Duodenal mucosa (tissue), 2 donors: ENCODE results near the gene KPTN.
A peak's percentile ranks its signal among the peaks of the same experiment; 100 is the strongest.

Experiments
- H3K27ac ChIP-seq: one replicate; pipeline ENCODE4 v1.7.0; 2013; ENCODE audit warnings: low read depth, low read length
- H3K27me3 ChIP-seq, 2 donors: one replicate each; pipeline ENCODE4 v1.7.0; 2013; ENCODE audit warnings: low read length in 2 of 2, control low read depth in 1 of 2; ENCODE audit not compliant: insufficient read depth in 2 of 2, control insufficient read depth in 1 of 2
- H3K36me3 ChIP-seq, 2 donors: one replicate each; pipeline ENCODE4 v1.7.0; 2013; ENCODE audit warnings: low read length in 2 of 2, control low read depth in 1 of 2; ENCODE audit not compliant: insufficient read depth in 2 of 2, control insufficient read depth in 1 of 2
- H3K4me1 ChIP-seq, 2 donors: one replicate each; pipeline ENCODE4 v1.7.0; 2013; ENCODE audit warnings: low read length in 2 of 2, control low read depth in 1 of 2; ENCODE audit not compliant: insufficient read depth in 2 of 2, control insufficient read depth in 1 of 2
- H3K4me3 ChIP-seq, 2 donors: one replicate each; pipeline ENCODE4 v1.7.0; 2013; ENCODE audit warnings: low read length in 2 of 2, low read depth in 1 of 2
- H3K9ac ChIP-seq, 2 donors: one replicate each; pipeline ENCODE4 v1.7.0; 2013; ENCODE audit warnings: low read length in 2 of 2, low read depth in 1 of 2
- H3K9me3 ChIP-seq, 2 donors: one replicate each; pipeline ENCODE4 v1.7.0; 2013; ENCODE audit warnings: low read length in 2 of 2, control low read depth in 1 of 2; ENCODE audit not compliant: control insufficient read depth in 1 of 2

The KPTN gene

DNA sequence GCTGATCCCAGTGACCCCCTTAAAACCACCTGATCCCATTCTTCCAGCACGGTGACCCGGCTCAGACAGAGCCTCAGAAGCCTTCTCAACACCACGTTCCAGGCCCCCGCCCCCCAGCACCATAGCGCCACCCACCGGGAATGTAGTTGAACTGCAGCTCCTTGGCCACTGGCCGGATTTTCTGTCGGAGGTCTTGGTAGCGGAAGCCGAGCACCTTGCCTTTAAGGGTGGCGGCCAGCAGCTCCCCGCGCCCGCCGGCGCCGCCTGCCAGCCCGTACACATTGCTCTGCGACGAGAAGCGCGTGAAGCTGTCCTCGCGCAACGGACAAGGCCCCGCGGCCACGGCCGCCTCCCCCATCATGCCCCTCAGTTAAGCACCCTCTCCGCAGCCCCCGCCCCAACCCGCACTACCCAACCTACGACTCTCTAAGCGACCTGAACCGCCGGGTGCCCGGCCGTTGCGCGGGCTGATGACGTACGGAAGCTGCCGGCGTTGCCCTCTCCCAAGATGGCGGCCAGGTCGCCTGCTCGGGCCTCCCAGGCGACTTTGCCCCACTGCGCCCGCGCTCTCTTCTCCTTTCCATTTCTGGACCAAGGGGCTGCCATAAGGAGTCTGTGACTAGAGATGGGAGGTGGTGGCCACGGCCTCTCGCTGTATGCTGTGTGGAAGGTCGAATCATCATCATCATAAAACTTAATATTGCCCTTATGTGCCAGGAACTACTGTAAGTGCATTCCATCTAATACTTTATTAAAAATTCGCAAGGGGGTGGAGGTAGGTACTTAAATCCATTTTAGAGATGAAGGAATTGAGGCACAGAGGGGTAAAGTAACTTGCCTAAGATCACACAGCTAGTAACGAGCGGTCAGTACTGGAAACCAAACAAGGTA is at the start of gene KPTN:
KPTN (minus strand) TSS at position 420 of the 891 bp plus-strand sequence; CDS start at position 361, 59 bp downstream.
- Histone ChIP-seq H3K27me3 (no peaks in the 10 kb centered on the region), H3K27ac (peak within 1 kb of the TSS; percentile 82), H3K9ac (peak within 1 kb of the TSS; percentile 76 to 80), H3K36me3 (peaks cover 2 to 7% of the 10 kb centered on the region in 2 donors), H3K4me3 (peak within 1 kb of the TSS; percentile 77 to 87), H3K9me3 (no peaks in the 10 kb centered on the region), H3K4me1 (peaks cover 6 to 21% of the 10 kb centered on the region in 2 donors)

- no peaks in the 10 kb centered on the region for H3K36me3 ChIP-seq
- no peak overlapping the region for H3K27ac ChIP-seq
- H3K27me3 ChIP-seq: no peaks in the 10 kb centered on the region
- no peak overlapping the region for H3K9ac ChIP-seq
- H3K4me1 ChIP-seq: no peaks in the 10 kb centered on the region
- no peak overlapping the region for H3K4me3 ChIP-seq
- H3K9me3 ChIP-seq: no peaks in the 10 kb centered on the region
These were observed 47.8 kb upstream of the KPTN start for GRCh38 chr19:47531640-47532387.

DNA sequence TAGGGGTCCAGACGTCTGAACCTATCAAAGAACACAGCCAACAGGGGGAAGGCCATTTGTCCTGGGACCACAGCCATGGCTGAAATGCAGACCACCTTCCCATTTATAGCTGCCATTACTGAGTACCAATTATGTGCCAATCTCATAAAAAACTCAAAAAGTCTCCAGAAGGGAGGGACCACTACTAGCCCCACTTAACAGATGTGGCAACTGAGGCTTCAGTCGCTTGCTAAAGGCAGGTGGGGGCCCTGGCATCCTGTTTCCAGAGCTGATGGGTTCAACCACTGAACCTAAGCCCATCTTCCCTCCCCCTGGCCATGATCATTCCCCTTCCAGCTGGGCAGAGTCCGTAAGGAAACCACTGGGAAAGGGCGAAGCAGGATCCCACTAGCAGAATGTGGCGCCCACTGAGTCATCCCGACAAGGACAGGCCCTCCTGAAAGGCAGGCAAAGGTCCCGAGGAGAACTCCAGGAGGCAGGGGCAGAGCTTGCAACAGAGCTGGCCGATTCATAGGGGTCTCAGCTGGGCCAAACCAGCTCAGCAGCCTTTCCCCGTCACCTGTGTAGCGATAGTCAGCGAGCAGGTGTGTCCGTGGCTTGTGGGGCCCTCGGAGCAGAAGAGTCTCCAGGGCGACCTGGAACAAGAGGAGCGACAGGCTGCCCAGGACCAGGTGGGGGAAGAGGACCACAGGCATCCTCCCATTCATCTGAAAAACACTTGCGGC is 45.2 kb upstream of the KPTN start:
- H3K36me3 ChIP-seq: no peaks in the 10 kb centered on the region
- H3K27ac ChIP-seq: no peak overlapping the region
- H3K4me1 ChIP-seq: no peaks in the 10 kb centered on the region
- no peak overlapping the region for H3K4me3 ChIP-seq
- no peaks in the 10 kb centered on the region for H3K27me3 ChIP-seq
- H3K9me3 ChIP-seq: no peaks in the 10 kb centered on the region
- no peak overlapping the region for H3K9ac ChIP-seq

DNA sequence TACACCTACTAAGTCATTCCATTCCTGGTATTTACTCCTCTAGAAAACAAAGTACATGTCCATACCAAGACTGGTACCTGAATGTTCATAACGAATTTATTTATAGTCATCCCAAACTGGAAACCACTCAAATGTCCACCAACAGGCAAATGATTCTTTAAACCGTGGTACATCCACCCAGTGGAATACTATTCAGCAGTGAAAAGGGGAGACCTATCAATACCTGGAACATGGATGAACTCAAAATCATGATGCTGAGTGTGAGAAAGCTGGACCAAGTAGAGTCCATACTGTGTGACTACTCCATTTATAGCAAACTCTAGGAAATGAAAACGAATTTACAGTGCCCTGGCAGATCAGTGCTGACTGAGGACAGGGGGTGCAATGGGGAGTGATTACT is 42.8 kb upstream of the KPTN start:
- peaks cover 9 to 11% of the 10 kb centered on the region in 2 donors for H3K4me1 ChIP-seq
- H3K9me3 ChIP-seq: no peaks in the 10 kb centered on the region
- H3K4me3 ChIP-seq: no peak overlapping the region
- no peaks in the 10 kb centered on the region for H3K27me3 ChIP-seq
- H3K27ac ChIP-seq: no peak overlapping the region
- H3K9ac ChIP-seq: no peak overlapping the region
- H3K36me3 ChIP-seq: no peaks in the 10 kb centered on the region

DNA sequence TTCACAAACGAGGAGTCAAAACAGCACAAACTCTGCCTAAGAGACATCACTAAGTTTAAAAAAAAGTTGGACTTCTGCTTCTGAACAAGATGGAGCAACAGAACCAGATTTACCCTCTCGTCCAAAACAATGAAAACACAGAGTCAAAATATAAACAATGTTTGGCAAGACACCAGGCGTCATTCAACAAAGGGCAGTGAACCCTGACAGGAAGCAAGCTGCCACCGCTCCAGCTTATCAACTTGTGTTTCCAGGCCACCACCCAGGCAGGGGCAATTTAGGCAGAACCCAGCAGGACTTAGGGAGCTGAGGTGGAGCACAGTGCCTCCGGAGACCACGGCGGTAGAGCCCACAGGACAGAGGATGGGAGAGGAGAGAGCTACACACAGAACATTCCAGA is 39.5 kb upstream of the KPTN start:
- H3K27ac ChIP-seq: no peak overlapping the region

DNA sequence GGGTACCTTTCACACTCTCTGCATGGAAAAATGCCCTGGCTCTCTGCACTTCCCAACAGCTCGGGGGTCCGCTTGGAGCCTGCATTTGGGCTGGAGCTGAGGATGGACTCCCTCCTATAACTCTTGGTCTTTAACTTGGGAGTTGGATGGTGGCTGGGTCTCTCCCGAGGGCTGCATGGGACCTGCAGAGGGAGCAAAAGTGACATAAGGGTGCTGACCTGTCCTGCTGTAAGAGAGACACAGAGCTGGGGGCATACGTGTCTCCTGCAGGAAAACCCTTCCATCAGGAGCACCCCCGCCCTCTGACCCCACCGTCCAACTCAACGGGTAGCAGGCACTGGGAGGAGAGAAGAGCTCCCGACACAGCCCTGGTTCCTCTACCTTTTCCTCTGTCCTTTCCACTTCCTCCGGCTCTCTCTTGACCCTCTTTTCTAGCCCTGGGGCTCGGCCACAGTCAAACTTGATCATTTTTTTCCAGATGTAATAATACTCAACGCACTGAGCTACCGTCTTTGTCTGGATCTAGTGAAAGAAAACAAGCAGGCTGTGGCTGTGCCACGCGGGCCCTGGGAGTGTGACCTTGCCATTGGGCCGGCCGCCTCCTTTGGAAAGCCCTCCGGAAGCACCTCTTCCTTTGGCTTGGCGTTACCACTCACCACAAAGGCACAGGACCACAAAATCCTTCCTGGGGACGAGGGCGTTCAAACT is 37.6 kb upstream of the KPTN start:
- H3K4me3 ChIP-seq: no peak overlapping the region
- no peak overlapping the region for H3K9ac ChIP-seq
- no peaks in the 10 kb centered on the region for H3K27me3 ChIP-seq
- H3K36me3 ChIP-seq: no peaks in the 10 kb centered on the region
- peaks cover 9 to 13% of the 10 kb centered on the region in 2 donors for H3K4me1 ChIP-seq
- H3K9me3 ChIP-seq: no peaks in the 10 kb centered on the region
- no peak overlapping the region for H3K27ac ChIP-seq

More for the DNA sequence above, 39.5 kb upstream of the KPTN start:
- no peaks in the 10 kb centered on the region for H3K27me3 ChIP-seq
- peak overlapping the region in 1 of 2 donors; percentile 7 for H3K9ac ChIP-seq
- H3K36me3 ChIP-seq: no peaks in the 10 kb centered on the region
- H3K4me3 ChIP-seq: no peak overlapping the region
- no peaks in the 10 kb centered on the region for H3K9me3 ChIP-seq
- H3K4me1 ChIP-seq: peaks cover 9 to 12% of the 10 kb centered on the region in 2 donors

GRCh38 chr19:47520839-47521238 is 36.8 kb upstream of the KPTN start:
- Histone ChIP-seq H3K27ac (no peak overlapping the region), H3K4me3 (no peak overlapping the region), H3K27me3 (no peaks in the 10 kb centered on the region), H3K4me1 (peaks cover 9 to 16% of the 10 kb centered on the region in 2 donors), H3K9ac (no peak overlapping the region), H3K36me3 (no peaks in the 10 kb centered on the region), H3K9me3 (no peaks in the 10 kb centered on the region)

- Histone ChIP-seq H3K4me1 (peaks cover 9 to 18% of the 10 kb centered on the region in 2 donors), H3K27me3 (no peaks in the 10 kb centered on the region), H3K36me3 (no peaks in the 10 kb centered on the region), H3K27ac (no peak overlapping the region), H3K4me3 (no peak overlapping the region), H3K9me3 (no peaks in the 10 kb centered on the region), H3K9ac (no peak overlapping the region)
These were observed 36.4 kb upstream of the KPTN start for GRCh38 chr19:47520343-47520806.

DNA sequence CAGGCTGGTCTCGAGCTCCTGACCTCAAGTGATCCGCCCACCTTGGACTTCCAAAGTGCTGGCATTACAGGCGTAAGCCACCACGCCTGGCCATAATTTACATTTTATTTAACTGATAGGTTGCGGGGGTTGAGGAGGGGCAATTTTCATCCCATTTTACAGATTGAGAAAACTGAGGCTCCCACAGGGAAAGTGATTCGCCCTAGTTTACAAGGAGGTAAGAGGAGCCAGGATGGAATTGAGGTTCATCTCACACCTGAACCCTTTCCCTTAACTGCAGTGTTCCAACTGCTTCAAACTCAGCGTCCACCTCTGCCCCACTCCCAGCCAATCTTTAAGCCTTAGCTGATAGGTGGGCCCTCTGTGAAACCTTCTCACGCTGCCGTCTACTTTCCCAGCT is 34.8 kb upstream of the KPTN start:
- no peaks in the 10 kb centered on the region for H3K27me3 ChIP-seq
- no peak overlapping the region for H3K9ac ChIP-seq
- H3K4me1 ChIP-seq: peaks cover 9 to 17% of the 10 kb centered on the region in 2 donors
- no peak overlapping the region for H3K4me3 ChIP-seq
- H3K27ac ChIP-seq: no peak overlapping the region
- no peaks in the 10 kb centered on the region for H3K36me3 ChIP-seq
- H3K9me3 ChIP-seq: no peaks in the 10 kb centered on the region
